Measurements from ENCODE around the gene CZIB. TPM values are rescaled to one million over a fixed set of nuclear protein-coding genes. Genes with fewer than 3 reads are reported as not detected.

Gene CZIB
- total and polyA plus RNA-seq, 2 of the 8 experiments (the other 6 are each of a cell fraction or from before 2014, with no cell fraction given) = 46.5 to 48.0 TPM

GRCh38 chr1:53196485-53197290, 23.7 kb downstream of the CZIB start, which contains the start of gene CPT2 (continued):
- TF ChIP-seq, protein P1, sequence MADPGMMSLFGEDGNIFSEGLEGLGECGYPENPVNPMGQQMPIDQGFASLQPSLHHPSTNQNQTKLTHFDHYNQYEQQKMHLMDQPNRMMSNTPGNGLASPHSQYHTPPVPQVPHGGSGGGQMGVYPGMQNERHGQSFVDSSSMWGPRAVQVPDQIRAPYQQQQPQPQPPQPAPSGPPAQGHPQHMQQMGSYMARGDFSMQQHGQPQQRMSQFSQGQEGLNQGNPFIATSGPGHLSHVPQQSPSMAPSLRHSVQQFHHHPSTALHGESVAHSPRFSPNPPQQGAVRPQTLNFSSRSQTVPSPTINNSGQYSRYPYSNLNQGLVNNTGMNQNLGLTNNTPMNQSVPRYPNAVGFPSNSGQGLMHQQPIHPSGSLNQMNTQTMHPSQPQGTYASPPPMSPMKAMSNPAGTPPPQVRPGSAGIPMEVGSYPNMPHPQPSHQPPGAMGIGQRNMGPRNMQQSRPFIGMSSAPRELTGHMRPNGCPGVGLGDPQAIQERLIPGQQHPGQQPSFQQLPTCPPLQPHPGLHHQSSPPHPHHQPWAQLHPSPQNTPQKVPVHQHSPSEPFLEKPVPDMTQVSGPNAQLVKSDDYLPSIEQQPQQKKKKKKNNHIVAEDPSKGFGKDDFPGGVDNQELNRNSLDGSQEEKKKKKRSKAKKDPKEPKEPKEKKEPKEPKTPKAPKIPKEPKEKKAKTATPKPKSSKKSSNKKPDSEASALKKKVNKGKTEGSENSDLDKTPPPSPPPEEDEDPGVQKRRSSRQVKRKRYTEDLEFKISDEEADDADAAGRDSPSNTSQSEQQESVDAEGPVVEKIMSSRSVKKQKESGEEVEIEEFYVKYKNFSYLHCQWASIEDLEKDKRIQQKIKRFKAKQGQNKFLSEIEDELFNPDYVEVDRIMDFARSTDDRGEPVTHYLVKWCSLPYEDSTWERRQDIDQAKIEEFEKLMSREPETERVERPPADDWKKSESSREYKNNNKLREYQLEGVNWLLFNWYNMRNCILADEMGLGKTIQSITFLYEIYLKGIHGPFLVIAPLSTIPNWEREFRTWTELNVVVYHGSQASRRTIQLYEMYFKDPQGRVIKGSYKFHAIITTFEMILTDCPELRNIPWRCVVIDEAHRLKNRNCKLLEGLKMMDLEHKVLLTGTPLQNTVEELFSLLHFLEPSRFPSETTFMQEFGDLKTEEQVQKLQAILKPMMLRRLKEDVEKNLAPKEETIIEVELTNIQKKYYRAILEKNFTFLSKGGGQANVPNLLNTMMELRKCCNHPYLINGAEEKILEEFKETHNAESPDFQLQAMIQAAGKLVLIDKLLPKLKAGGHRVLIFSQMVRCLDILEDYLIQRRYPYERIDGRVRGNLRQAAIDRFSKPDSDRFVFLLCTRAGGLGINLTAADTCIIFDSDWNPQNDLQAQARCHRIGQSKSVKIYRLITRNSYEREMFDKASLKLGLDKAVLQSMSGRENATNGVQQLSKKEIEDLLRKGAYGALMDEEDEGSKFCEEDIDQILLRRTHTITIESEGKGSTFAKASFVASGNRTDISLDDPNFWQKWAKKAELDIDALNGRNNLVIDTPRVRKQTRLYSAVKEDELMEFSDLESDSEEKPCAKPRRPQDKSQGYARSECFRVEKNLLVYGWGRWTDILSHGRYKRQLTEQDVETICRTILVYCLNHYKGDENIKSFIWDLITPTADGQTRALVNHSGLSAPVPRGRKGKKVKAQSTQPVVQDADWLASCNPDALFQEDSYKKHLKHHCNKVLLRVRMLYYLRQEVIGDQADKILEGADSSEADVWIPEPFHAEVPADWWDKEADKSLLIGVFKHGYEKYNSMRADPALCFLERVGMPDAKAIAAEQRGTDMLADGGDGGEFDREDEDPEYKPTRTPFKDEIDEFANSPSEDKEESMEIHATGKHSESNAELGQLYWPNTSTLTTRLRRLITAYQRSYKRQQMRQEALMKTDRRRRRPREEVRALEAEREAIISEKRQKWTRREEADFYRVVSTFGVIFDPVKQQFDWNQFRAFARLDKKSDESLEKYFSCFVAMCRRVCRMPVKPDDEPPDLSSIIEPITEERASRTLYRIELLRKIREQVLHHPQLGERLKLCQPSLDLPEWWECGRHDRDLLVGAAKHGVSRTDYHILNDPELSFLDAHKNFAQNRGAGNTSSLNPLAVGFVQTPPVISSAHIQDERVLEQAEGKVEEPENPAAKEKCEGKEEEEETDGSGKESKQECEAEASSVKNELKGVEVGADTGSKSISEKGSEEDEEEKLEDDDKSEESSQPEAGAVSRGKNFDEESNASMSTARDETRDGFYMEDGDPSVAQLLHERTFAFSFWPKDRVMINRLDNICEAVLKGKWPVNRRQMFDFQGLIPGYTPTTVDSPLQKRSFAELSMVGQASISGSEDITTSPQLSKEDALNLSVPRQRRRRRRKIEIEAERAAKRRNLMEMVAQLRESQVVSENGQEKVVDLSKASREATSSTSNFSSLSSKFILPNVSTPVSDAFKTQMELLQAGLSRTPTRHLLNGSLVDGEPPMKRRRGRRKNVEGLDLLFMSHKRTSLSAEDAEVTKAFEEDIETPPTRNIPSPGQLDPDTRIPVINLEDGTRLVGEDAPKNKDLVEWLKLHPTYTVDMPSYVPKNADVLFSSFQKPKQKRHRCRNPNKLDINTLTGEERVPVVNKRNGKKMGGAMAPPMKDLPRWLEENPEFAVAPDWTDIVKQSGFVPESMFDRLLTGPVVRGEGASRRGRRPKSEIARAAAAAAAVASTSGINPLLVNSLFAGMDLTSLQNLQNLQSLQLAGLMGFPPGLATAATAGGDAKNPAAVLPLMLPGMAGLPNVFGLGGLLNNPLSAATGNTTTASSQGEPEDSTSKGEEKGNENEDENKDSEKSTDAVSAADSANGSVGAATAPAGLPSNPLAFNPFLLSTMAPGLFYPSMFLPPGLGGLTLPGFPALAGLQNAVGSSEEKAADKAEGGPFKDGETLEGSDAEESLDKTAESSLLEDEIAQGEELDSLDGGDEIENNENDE (IDR thresholded peaks at IDR 0.05; ENCODE audit: insufficient replicate concordance, low read length) = no peak
- TF ChIP-seq E2F6 (IDR thresholded peaks at IDR 0.05) = peak; percentile 76
- 0 out of 4 replicates have a peak, but pooled peaks of 1 of the 3 experiments have one; percentile 12 for TF ChIP-seq CTCF (IDR thresholded peaks at IDR 0.05; ENCODE audit: control extremely low read depth in 1 of 3, insufficient read depth in 1 of 3, low read depth in 1 of 3, low read length in 3 of 3)
- no peak for TF ChIP-seq JUND (IDR thresholded peaks at IDR 0.05; ENCODE audit: low read length)
- peak; percentile 56 for TF ChIP-seq CTBP2 (IDR thresholded peaks at IDR 0.05; ENCODE audit: borderline replicate concordance, insufficient read depth, insufficient read length, low read length)
